Naive thymus-derived CD4-positive, alpha-beta T cell (primary cell): Measurements from ENCODE around the gene NPB. TPM values are rescaled to one million over a fixed set of nuclear protein-coding genes. Genes with fewer than 3 reads are reported as not detected.

ENCODE experiments used
- ATAC-seq: fragments of 150-1000 bp; cut with Tn5 transposase; 2 replicates; pipeline ENCODE4 v1.10.0; 2021; ENCODE audit warnings: mild to moderate bottlenecking, moderate library complexity
- CTCF ChIA-PET: fragments of 350-600 bp; sonication (Branson Sonifier 250); formaldehyde crosslinking; loops from one replicate; lab custom pipeline; 2021; ENCODE audit warnings: antibody characterized with exemption; lab: Charles Lee
- POLR2A ChIA-PET: fragments of 350-600 bp; sonication (Branson Sonifier 250); formaldehyde crosslinking; loops from one replicate; lab custom pipeline; 2021; ENCODE audit warnings: antibody characterized with exemption, inconsistent platforms; lab: Charles Lee
- DNase-seq, 9 donors: peaks; one replicate each; pipeline versions ENCODE4 v3.0.0 to v3.0.0-alpha.2; 2020 to 2022; ENCODE audit warnings: mixed read lengths in 1 of 9
- H3K27ac ChIP-seq: one replicate; pipeline ENCODE4 v1.7.0; 2013; ENCODE audit warnings: mild to moderate bottlenecking, low read depth, low read length, moderate library complexity
- H3K27me3 ChIP-seq, 2 donors: one replicate each; pipeline ENCODE4 v1.7.0; 2013; ENCODE audit warnings: low read length in 2 of 2, mild to moderate bottlenecking in 2 of 2, moderate library complexity in 2 of 2; ENCODE audit not compliant: control insufficient read depth in 2 of 2, insufficient read depth in 2 of 2
- H3K36me3 ChIP-seq, 3 experiments: 1 replicate in 2 of 3; 2 replicates in 1 of 3; pipeline ENCODE4 v1.7.0; 2013; ENCODE audit warnings: low read length in 3 of 3, mild to moderate bottlenecking in 3 of 3, moderate library complexity in 1 of 3; ENCODE audit not compliant: insufficient read depth in 3 of 3, control insufficient read depth in 2 of 3
- H3K4me1 ChIP-seq, 2 donors: one replicate each; pipeline ENCODE4 v1.7.0; 2013; ENCODE audit warnings: low read length in 2 of 2, mild to moderate bottlenecking in 2 of 2, moderate library complexity in 1 of 2; ENCODE audit not compliant: control insufficient read depth in 2 of 2, insufficient read depth in 2 of 2
- H3K4me3 ChIP-seq: 2 replicates; pipeline ENCODE4 v1.7.0; 2013; ENCODE audit warnings: mild to moderate bottlenecking, low read length
- H3K9me3 ChIP-seq, 3 experiments: 1 replicate in 2 of 3; 2 replicates in 1 of 3; pipeline ENCODE4 v1.7.0; 2013; ENCODE audit warnings: low read length in 3 of 3; ENCODE audit not compliant: control insufficient read depth in 2 of 3
- H3K27ac Mint-ChIP-seq, 9 donors: one replicate each; pipeline ENCODE4 v1.8.0; 2020 to 2022; ENCODE audit warnings: mixed read lengths in 9 of 9, mild to moderate bottlenecking in 8 of 9, moderate library complexity in 5 of 9, inconsistent platforms in 2 of 9
- H3K27me3 Mint-ChIP-seq, 5 donors: one replicate each; pipeline ENCODE4 v1.8.0; 2021 to 2022; ENCODE audit warnings: mixed read lengths in 5 of 5, mild to moderate bottlenecking in 1 of 5
- H3K36me3 Mint-ChIP-seq, 5 donors: one replicate each; pipeline ENCODE4 v1.8.0; 2020 to 2022; ENCODE audit warnings: mixed read lengths in 5 of 5, mild to moderate bottlenecking in 3 of 5, inconsistent platforms in 1 of 5
- H3K4me1 Mint-ChIP-seq, 7 donors: one replicate each; pipeline ENCODE4 v1.8.0; 2020 to 2022; ENCODE audit warnings: mixed read lengths in 7 of 7, mild to moderate bottlenecking in 3 of 7, inconsistent platforms in 1 of 7
- H3K4me3 Mint-ChIP-seq, 10 donors: one replicate each; pipeline ENCODE4 v1.8.0; 2020 to 2022; ENCODE audit warnings: mild to moderate bottlenecking in 10 of 10, mixed read lengths in 10 of 10, moderate library complexity in 6 of 10, inconsistent platforms in 2 of 10
- H3K9me3 Mint-ChIP-seq, 11 donors: one replicate each; pipeline ENCODE4 v1.8.0; 2020 to 2022; ENCODE audit warnings: mixed read lengths in 11 of 11, mild to moderate bottlenecking in 4 of 11, inconsistent platforms in 1 of 11, moderate library complexity in 1 of 11
- intact Hi-C, 2 donors: fragments of 100-400 bp; cut with micrococcal nuclease; formaldehyde crosslinking; loops; one replicate each; pipeline ENCODE4 v1.15.1; 2023
- polyA plus RNA-seq, 2 donors: library from polyadenylated mRNA; unstranded; fragments of 300-500 nt; fragmentation: Illumina TruSeq; gene quantifications; one replicate each; pipeline ENCODE4 v1.2.3, GENCODE V29; 2021
- total RNA-seq, 6 experiments: library from RNA in 5 of 6; stranded (reverse) in 5 of 6; gene quantifications; 1 replicate in 5 of 6; 2 replicates in 1 of 6; pipeline ENCODE4 v1.2.3 and lab custom pipeline; 2021 to 2026

Gene NPB
- total and polyA plus RNA-seq, 7 experiments from 2014 or later = 0.20 to 0.59 (median 0.51) TPM; not detected in 2

GRCh38 chr17:81927653-81928543, 25.9 kb downstream of the NPB start, which contains the start of gene MAFG:
MAFG (minus strand) TSS chr17:81927735; CDS start chr17:81923185, 4,550 bp downstream.
- intact Hi-C loops = loop anchor here (1.0 to 5.0 kb wide), 8 partner anchors 9 to 1666 kb away; partner anchors contain the start of genes ARHGDIA (in 2 of the 2), PCYT2 (in 2 of the 2), PYCR1 (in 2 of the 2) and ALYREF (in 1 of the 2)
- Histone ChIP-seq H3K4me1 (peaks cover 10 to 31% of the 10 kb centered on the region in 2 donors), H3K27me3 (peaks cover 0 to 13% of the 10 kb centered on the region in 2 donors), H3K4me3 (peak within 1 kb of the TSS; percentile 58), H3K9me3 (no peaks in the 10 kb centered on the region), H3K36me3 (no peaks in the 10 kb centered on the region), H3K27ac (peak within 1 kb of the TSS; percentile 71)
- Mint-ChIP-seq H3K27ac (peak within 1 kb of the TSS; percentile 69 to 95 (median 88)), H3K27me3 (peaks cover 0 to 18% (median 0%) of the 10 kb centered on the region in 5 donors), H3K4me3 (peak within 1 kb of the TSS; percentile 77 to 91 (median 84)), H3K4me1 (peaks cover 9 to 29% (median 20%) of the 10 kb centered on the region in 7 donors), H3K36me3 (no peaks in the 10 kb centered on the region), H3K9me3 (no peaks in the 10 kb centered on the region)
- ChIA-PET POLR2A (interaction anchor here (0.5 to 3.3 kb wide), 10 partner anchors 11 to 121 kb away, joined by 3 to 23 read pairs (median 4); no protein-coding TSS in a partner anchor), CTCF (interaction anchor here (0.6 to 1.0 kb wide), 2 partner anchors 10 to 42 kb away, joined by 3 to 4 read pairs; no protein-coding TSS in a partner anchor)
- ATAC-seq (peak; percentile 72), DNase-seq (peak; percentile 81 to 93 (median 88))

DNA sequence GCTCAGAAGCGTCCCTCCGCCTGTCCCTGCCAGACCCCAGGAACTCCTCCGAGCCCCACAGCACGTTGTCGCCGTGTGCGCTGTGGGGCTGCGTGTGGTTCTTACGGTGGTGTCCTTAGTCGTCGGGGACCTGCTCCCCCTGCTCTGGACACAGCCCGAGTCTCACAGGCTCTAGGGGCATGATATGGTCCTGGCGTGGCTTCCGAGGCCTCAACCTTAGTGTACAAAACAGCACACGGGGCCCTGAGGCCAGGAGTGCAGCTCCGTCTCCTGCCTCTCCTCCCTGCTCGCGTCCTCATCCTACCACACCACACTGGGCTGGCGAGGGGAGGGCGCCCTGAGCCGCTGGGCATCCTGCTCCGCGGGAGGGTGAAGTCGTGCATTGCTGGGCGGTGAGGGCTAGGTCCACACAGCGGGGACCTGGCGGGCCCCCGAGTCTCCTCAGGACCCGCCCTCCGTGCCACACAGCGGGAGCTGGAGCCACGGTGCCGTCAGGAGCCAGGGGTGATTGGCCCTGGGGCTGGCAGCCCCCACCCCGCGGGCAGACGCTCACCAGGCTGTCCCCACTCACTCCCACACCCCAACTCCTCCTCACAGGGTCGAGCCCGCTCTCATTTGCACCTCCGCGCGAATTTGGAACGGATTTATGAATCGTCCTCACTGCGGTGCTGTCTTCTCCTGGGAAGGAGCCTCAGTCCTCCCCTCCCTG, 26.7 kb downstream of the NPB start:
- Mint-ChIP-seq H3K27ac (peak overlapping the region in 2 of 9 donors; percentile 15 to 23), H3K4me1 (peaks cover 9 to 29% (median 20%) of the 10 kb centered on the region in 7 donors), H3K36me3 (no peaks in the 10 kb centered on the region), H3K9me3 (no peaks in the 10 kb centered on the region), H3K27me3 (peaks cover 0 to 18% (median 0%) of the 10 kb centered on the region in 5 donors), H3K4me3 (peak overlapping the region in 9 of 10 donors; percentile 36 to 76 (median 61))
- DNase-seq = no peak
- peak overlapping the region; percentile 52 for H3K4me3 ChIP-seq
- no peaks in the 10 kb centered on the region for H3K9me3 ChIP-seq
- POLR2A ChIA-PET = interaction anchor here (0.8 to 3.3 kb wide), 6 partner anchors 15 to 70 kb away, joined by 3 to 23 read pairs (median 4); no protein-coding TSS in a partner anchor
- ATAC-seq = no peak
- peaks cover 10 to 31% of the 10 kb centered on the region in 2 donors for H3K4me1 ChIP-seq
- H3K27ac ChIP-seq = no peak overlapping the region
- no peaks in the 10 kb centered on the region for H3K36me3 ChIP-seq
- intact Hi-C loops = loop anchor here (5.0 kb wide), 4 partner anchors 36 to 1666 kb away; partner anchors contain the start of genes ARHGDIA (in 2 of the 2), ALYREF (in 1 of the 2), ANAPC11 (in 1 of the 2) and RNF213 (in 1 of the 2)
- CTCF ChIA-PET = interaction anchor here (0.6 to 1.0 kb wide), 2 partner anchors 9 to 41 kb away, joined by 3 to 4 read pairs; no protein-coding TSS in a partner anchor
- peaks cover 0 to 13% of the 10 kb centered on the region in 2 donors for H3K27me3 ChIP-seq

DNA sequence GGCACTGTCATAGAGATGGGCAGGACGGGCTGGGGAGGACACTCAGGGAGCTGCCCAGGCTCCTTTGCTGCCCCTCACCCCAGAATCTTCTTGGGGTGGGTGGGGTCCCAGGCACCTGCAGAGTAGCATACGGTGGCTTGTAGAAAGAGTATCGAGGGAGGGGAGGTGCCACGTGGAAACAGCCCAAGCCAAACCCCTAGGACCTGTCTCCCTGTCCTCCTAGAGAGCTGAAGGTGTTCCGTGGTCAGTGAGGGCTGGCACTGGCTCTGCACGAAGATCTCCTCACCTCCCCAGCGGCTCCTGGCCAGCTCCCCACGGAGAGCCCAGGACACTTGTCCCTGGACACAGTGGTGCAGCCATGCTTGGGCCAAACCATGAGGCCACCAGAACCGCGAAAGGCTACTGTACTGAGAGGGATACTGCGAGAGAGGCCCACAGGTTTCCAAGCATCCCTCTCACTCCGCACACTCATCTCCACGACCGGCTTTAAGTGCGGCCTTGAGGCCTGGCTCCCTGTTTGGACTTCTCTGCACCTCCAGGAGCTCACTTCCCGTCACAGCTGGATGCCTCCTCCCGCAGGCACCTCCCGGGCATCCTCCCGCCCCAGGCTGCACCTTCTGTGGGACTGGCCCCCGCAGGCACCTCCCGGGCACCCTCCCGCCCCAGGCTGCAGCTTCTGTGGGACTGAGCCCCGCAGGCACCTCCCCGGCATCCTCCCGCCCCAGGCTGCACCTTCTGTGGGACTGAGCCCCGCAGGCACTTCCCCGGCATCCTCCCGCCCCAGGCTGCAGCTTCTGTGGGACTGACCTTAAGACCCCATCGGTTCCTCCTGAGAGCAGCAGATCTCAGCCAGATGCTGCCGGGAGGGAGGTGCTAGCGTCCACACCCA, 27.5 kb downstream of the NPB start:
- H3K4me1 Mint-ChIP-seq = peaks cover 9 to 22% (median 17%) of the 10 kb centered on the region in 7 donors
- no peaks in the 10 kb centered on the region for H3K9me3 Mint-ChIP-seq
- CTCF ChIA-PET = interaction anchor here (1.0 kb wide), 1 partner anchor 8 kb away, joined by 4 read pairs; no protein-coding TSS in a partner anchor
- H3K27me3 Mint-ChIP-seq = peaks cover 0 to 18% (median 0%) of the 10 kb centered on the region in 5 donors
- no peaks in the 10 kb centered on the region for H3K36me3 ChIP-seq
- DNase-seq = no peak
- H3K27ac ChIP-seq = no peak overlapping the region
- H3K27me3 ChIP-seq = peaks cover 0 to 13% of the 10 kb centered on the region in 2 donors
- POLR2A ChIA-PET = interaction anchor here (0.8 to 1.5 kb wide), 4 partner anchors 19 to 528 kb away, joined by 3 to 4 read pairs (median 4); no protein-coding TSS in a partner anchor
- no peak overlapping the region for H3K4me3 ChIP-seq
- no peaks in the 10 kb centered on the region for H3K36me3 Mint-ChIP-seq
- peak overlapping the region in 7 of 10 donors; percentile 36 to 76 (median 54) for H3K4me3 Mint-ChIP-seq
- ATAC-seq = no peak
- H3K9me3 ChIP-seq = no peaks in the 10 kb centered on the region
- no peak overlapping the region for H3K27ac Mint-ChIP-seq
- intact Hi-C loops = loop anchor here (5.0 kb wide), 4 partner anchors 37 to 1667 kb away; partner anchors contain the start of genes ARHGDIA (in 2 of the 2), ALYREF (in 1 of the 2), ANAPC11 (in 1 of the 2) and RNF213 (in 1 of the 2)
- H3K4me1 ChIP-seq = peaks cover 10 to 29% of the 10 kb centered on the region in 2 donors

DNA sequence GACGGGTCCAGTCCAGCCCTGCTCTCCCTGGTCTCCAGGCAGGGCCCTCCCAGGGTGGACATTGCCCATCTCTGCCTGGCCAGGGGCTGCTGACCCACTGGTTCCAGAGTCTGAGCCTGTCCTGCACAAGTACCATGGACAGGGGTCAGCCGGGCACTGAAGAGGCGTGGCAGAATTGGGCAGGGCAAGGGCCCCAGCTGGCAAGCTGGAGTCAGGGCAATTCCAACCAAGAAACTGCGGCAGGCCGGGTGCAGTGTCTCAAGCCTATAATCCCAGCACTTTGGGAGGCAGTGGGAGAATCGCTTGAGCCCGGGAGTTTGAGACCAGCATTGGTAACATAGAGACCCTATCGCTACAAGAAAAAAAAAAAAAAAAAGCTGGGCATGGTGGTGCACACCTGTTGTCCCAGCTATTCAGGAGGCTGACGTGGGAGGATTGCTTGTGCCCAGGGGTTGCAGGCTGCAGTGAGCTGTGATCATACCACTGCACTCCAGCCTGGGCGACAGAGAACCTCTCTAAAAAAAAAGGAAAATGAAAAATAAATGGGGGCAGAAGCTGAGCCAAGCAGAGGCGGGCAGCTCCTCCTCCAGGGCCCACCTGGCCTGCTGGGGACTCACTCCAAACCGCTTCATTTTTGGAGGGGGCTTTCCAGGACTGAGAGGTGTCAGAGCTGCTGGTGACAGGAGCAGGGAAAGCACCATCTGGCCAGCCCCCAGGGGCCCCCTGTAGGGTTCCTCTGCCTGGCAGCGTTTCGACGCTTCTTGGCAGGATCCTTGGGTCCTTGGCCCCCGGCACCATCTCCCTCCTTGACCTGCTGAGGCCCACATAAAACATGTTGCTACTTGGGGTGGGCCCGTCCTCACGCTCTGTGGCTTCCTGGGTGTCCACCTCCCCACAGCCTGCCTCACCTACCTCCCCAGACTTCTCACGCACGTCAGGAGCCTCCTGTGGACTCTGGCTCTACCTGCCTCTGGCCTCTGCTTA, 28.4 kb downstream of the NPB start:
- H3K9me3 ChIP-seq = no peaks in the 10 kb centered on the region
- peaks cover 9 to 16% (median 13%) of the 10 kb centered on the region in 7 donors for H3K4me1 Mint-ChIP-seq
- H3K27ac ChIP-seq = no peak overlapping the region
- CTCF ChIA-PET = no interaction called here
- POLR2A ChIA-PET = interaction anchor here (0.6 to 1.5 kb wide), 5 partner anchors 16 to 527 kb away, joined by 3 to 4 read pairs (median 3); no protein-coding TSS in a partner anchor
- no peaks in the 10 kb centered on the region for H3K36me3 Mint-ChIP-seq
- peak overlapping the region in 2 of 9 donors; percentile 38 to 62 for H3K27ac Mint-ChIP-seq
- H3K4me3 ChIP-seq = no peak overlapping the region
- H3K4me3 Mint-ChIP-seq = peak overlapping the region in 1 of 10 donors; percentile 28
- DNase-seq (no peak), ATAC-seq (no peak)
- H3K4me1 ChIP-seq = peaks cover 10 to 20% of the 10 kb centered on the region in 2 donors
- intact Hi-C loops = no loop called here
- no peaks in the 10 kb centered on the region for H3K9me3 Mint-ChIP-seq
- peaks cover 0 to 18% (median 0%) of the 10 kb centered on the region in 5 donors for H3K27me3 Mint-ChIP-seq
- H3K36me3 ChIP-seq = no peaks in the 10 kb centered on the region
- peaks cover 0 to 13% of the 10 kb centered on the region in 2 donors for H3K27me3 ChIP-seq

DNA sequence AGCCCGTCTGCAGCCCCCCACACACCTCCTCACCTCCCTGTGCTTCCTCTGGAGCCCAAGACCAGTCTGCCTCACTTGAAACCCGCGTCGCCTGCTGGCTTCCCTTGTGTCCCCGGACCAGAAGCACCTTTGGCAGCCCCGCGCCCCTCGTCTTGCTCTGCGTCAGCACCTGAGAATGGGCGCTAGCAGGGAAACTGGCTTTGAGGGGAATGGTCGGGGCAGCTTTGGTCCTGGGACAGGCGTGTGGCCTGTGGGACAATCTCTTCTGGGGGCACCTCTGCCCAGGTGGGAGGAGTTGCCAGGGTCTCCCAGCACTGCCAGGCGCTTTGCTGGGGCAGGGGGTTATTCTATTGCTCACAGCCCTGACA, 29.1 kb downstream of the NPB start:
- H3K4me3 ChIP-seq = no peak overlapping the region
- H3K36me3 Mint-ChIP-seq = no peaks in the 10 kb centered on the region
- no peaks in the 10 kb centered on the region for H3K36me3 ChIP-seq
- POLR2A ChIA-PET = interaction anchor here (0.6 to 1.5 kb wide), 3 partner anchors 17 to 527 kb away, joined by 3 to 4 read pairs (median 3); no protein-coding TSS in a partner anchor
- peaks cover 5 to 14% (median 8%) of the 10 kb centered on the region in 7 donors for H3K4me1 Mint-ChIP-seq
- intact Hi-C loops = no loop called here
- H3K27me3 Mint-ChIP-seq = peaks cover 0 to 18% (median 0%) of the 10 kb centered on the region in 5 donors
- H3K9me3 ChIP-seq = no peaks in the 10 kb centered on the region
- H3K4me3 Mint-ChIP-seq = peak overlapping the region in 1 of 10 donors; percentile 29
- DNase-seq (no peak), ATAC-seq (no peak)
- H3K9me3 Mint-ChIP-seq = no peaks in the 10 kb centered on the region
- CTCF ChIA-PET = no interaction called here
- H3K27me3 ChIP-seq = peaks cover 0 to 13% of the 10 kb centered on the region in 2 donors
- H3K4me1 ChIP-seq = peaks cover 10 to 14% of the 10 kb centered on the region in 2 donors
- H3K27ac Mint-ChIP-seq = peak overlapping the region in 1 of 9 donors; percentile 38
- no peak overlapping the region for H3K27ac ChIP-seq
